CD4-positive, alpha-beta T cell treated with Interleukin-4 for 1 hour (primary cell): ENCODE measurements around the gene ADGRB3.
"Not testable (repeated sequence)": the region's sequence is repeated elsewhere in the genome, so short reads cannot be mapped to it uniquely, and the experiment has no call there.

Experiments
- DNase-seq, 2 donors: peaks; one replicate each; pipeline ENCODE4 v3.0.0-alpha.2; 2020 to 2022

The ADGRB3 gene

GRCh38 chr6:69379518-69379917, 744.4 kb downstream of the ADGRB3 start:
- DNase-seq: no peak

- no peak for DNase-seq
Measured at GRCh38 chr6:69383627-69384026, 748.5 kb downstream of the ADGRB3 start.

GRCh38 chr6:69386426-69386825, 751.3 kb downstream of the ADGRB3 start:
- DNase-seq: no peak

- DNase-seq: no peak
Measured at GRCh38 chr6:69390125-69390524, 755.0 kb downstream of the ADGRB3 start.

- no peak for DNase-seq
Measured at GRCh38 chr6:69391106-69391505, 756.0 kb downstream of the ADGRB3 start.

- DNase-seq: no peak
Measured at GRCh38 chr6:69392745-69393144, 757.7 kb downstream of the ADGRB3 start.

GRCh38 chr6:69398311-69398710, 763.2 kb downstream of the ADGRB3 start:
- DNase-seq: no peak

GRCh38 chr6:69398729-69399128, 763.6 kb downstream of the ADGRB3 start:
- DNase-seq: no peak

GRCh38 chr6:69408886-69409285, 773.8 kb downstream of the ADGRB3 start:
- no peak for DNase-seq

GRCh38 chr6:69416776-69417175, 781.7 kb downstream of the ADGRB3 start:
- no peak for DNase-seq

GRCh38 chr6:69421269-69421668, 786.2 kb downstream of the ADGRB3 start:
- no peak for DNase-seq

GRCh38 chr6:69422020-69422419, 786.9 kb downstream of the ADGRB3 start:
- no peak for DNase-seq

GRCh38 chr6:69422475-69422874, 787.4 kb downstream of the ADGRB3 start:
- no peak for DNase-seq

GRCh38 chr6:69423785-69424184, 788.7 kb downstream of the ADGRB3 start:
- no peak for DNase-seq

- no peak for DNase-seq
Measured at GRCh38 chr6:69424581-69424980, 789.5 kb downstream of the ADGRB3 start.

- DNase-seq: no peak
Measured at GRCh38 chr6:69427882-69428281, 792.8 kb downstream of the ADGRB3 start.

GRCh38 chr6:69432168-69432567, 797.1 kb downstream of the ADGRB3 start:
- not testable (repeated sequence) for DNase-seq

GRCh38 chr6:69433116-69433515, 798.0 kb downstream of the ADGRB3 start:
- DNase-seq: not testable (repeated sequence)

- no peak for DNase-seq
Measured at GRCh38 chr6:69438113-69438512, 803.0 kb downstream of the ADGRB3 start.
